Ovary (tissue), 9 donors: ENCODE measurements around the gene CATSPERE. TPM values are rescaled to one million over a fixed set of nuclear protein-coding genes. Genes with fewer than 3 reads are reported as not detected.

Source experiments
- DNase-seq, 5 donors: peaks; one replicate each; pipeline ENCODE4 v3.0.0-alpha.2; 2019 to 2020
- H3K27ac ChIP-seq, 2 donors: fragments of 200-600 bp; one replicate each; pipeline versions ENCODE4 v1.5.1 to v1.8.0; 2019 to 2022
- H3K27me3 ChIP-seq: fragments of 200-600 bp; one replicate; pipeline ENCODE4 v1.8.0; 2022
- H3K36me3 ChIP-seq: fragments of 200-600 bp; sonication (generic); one replicate; pipeline ENCODE4 v1.5.1; 2019
- H3K4me1 ChIP-seq: one replicate; pipeline ENCODE4 v1.8.1; 2013; ENCODE audit warnings: mild to moderate bottlenecking, moderate library complexity; ENCODE audit not compliant: insufficient read depth
- H3K4me3 ChIP-seq: fragments of 200-600 bp; sonication (generic); one replicate; pipeline ENCODE4 v1.5.1; 2017
- H3K9me3 ChIP-seq, 2 donors: fragments of 200-600 bp in 1 of 2; sonication (generic) in 1 of 2; one replicate each; pipeline versions ENCODE4 v1.5.1 to v1.8.1; 2013 to 2019; ENCODE audit warnings: mild to moderate bottlenecking in 1 of 2, moderate library complexity in 1 of 2
- CTCF ChIP-seq, 3 donors: fragments of 450-650 bp in 2 of 3; fragments of 200-600 bp in 1 of 3; IDR thresholded peaks; one replicate each; pipeline versions ENCODE4 v1.5.1 to v1.8.0; 2016 to 2022; ENCODE audit warnings: antibody characterized with exemption in 3 of 3, mild to moderate bottlenecking in 1 of 3
- EP300 ChIP-seq: sonication (generic); formaldehyde crosslinking; IDR thresholded peaks from one replicate; pipeline ENCODE4 v1.6.1; 2017; ENCODE audit warnings: antibody characterized with exemption
- POLR2A ChIP-seq: fragments of 450-650 bp; IDR thresholded peaks from one replicate; pipeline ENCODE4 v1.6.1; 2017; ENCODE audit warnings: antibody characterized with exemption, mild to moderate bottlenecking, moderate library complexity
- WGBS, 3 donors: extraction: QIAGEN DNeasy Blood & Tissue Kit in 1 of 3; methylation state at CpG; one replicate each; pipeline versions ENCODE4 v1.1.5 to v1.1.7; 2013 to 2017; 5-methylcytosine and 5-hydroxymethylcytosine counted together
- intact Hi-C, 4 donors: fragments of 100-400 bp; cut with DNase I; formaldehyde crosslinking; loops; one replicate each; pipeline versions ENCODE4 v1.11.0 to v1.15.1; 2022 to 2023
- polyA plus RNA-seq, 2 donors: library from polyadenylated mRNA; stranded (reverse); fragments of 200-250 nt in 1 of 2; fragments of 350-450 nt in 1 of 2; fragmentation: Illumina TruSeq in 1 of 2; extraction: RNeasy Lipid Tissue Mini Kit (QIAGEN cat#74804) in 1 of 2; gene quantifications; one replicate each; pipeline ENCODE4 v1.2.3, GENCODE V29; 2013 to 2014
- total RNA-seq, 7 donors: library from RNA; depleted of rRNA in 2 of 7; stranded (reverse); fragments of >200 nt in 2 of 7; fragmentation: NEBNext Ultra II Directional in 3 of 7; extraction: Animal tissue kit (Norgen Biotek cat#: 25700) in 3 of 7; gene quantifications; one replicate each; pipeline versions ENCODE4 v1.1.0 to v1.2.4, GENCODE V29; 2016 to 2023
- donor health status: DM: no; HTN: no; CAD: no; lungs with moderate emphysema.
- donor health status: DM: no; HTN: no; CAD: no.
- donor health status: Bipolar disorder and iron deficiency.
- donor health status: DM: yes; HTN: yes; CAD: no.
- donor health status: DM: no; HTN: no; CAD: no.
- donor health status: DM: yes; HTN: yes; CAD: no.

Gene CATSPERE
- total and polyA plus RNA-seq, 9 donors, result 0.70 to 3.2 (median 2.1) TPM

DNA sequence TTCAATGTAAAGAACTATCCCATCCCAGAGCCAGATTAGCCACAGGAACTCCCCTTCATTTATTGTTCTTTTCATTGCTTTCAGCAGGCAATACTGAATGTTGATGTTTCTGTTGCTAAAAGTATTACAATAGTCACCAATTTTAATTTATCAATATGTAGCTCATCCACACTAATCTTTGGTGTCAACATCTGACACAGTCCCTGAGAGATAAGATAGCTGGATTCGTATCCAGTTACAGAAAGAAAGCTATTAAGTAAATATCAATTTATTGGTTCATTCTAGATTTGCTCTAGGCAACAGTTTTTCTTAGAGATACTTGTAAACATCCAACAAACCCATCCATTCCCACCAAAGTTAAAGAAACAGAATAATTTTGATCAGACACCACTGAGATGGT, 14.0 kb upstream of the CATSPERE start:
- intact Hi-C loops, result no loop called here
- H3K4me1 ChIP-seq, result peaks cover 12% of the 10 kb centered on the region

GRCh38 chr1:244447552-244447951, 13.5 kb upstream of the CATSPERE start:
- H3K4me3 ChIP-seq, result no peak overlapping the region
- no peaks in the 10 kb centered on the region for H3K27me3 ChIP-seq
- TF ChIP-seq CTCF (IDR thresholded peaks at IDR 0.05) (no peak), POLR2A (no peak), EP300 (no peak)
- H3K9me3 ChIP-seq, result no peaks in the 10 kb centered on the region
- no peak overlapping the region for H3K27ac ChIP-seq
- no peaks in the 10 kb centered on the region for H3K36me3 ChIP-seq
- H3K4me1 ChIP-seq, result peaks cover 12% of the 10 kb centered on the region
- intact Hi-C loops, result no loop called here
- WGBS, 3 donors, result 81 to 89% (median 84%) methylated on average over 2 of the region's 2 CpGs
- no peak for DNase-seq

More for the DNA sequence above, 14.0 kb upstream of the CATSPERE start:
- TF ChIP-seq EP300 (no peak), POLR2A (no peak), CTCF (IDR thresholded peaks at IDR 0.05) (no peak)
- 53 to 88% (median 59%) methylated on average over 1 of the region's 1 CpG for whole genome bisulfite sequencing, 3 donors
- no peak overlapping the region for H3K4me3 ChIP-seq
- H3K27ac ChIP-seq, result no peak overlapping the region
- H3K36me3 ChIP-seq, result no peaks in the 10 kb centered on the region
- H3K9me3 ChIP-seq, result no peaks in the 10 kb centered on the region
- H3K27me3 ChIP-seq, result no peaks in the 10 kb centered on the region
- no peak for DNase-seq

GRCh38 chr1:244448279-244449036, 12.6 kb upstream of the CATSPERE start:
- no peak for DNase-seq
- 68 to 85% (median 70%) methylated on average over 5 of the region's 5 CpGs for WGBS, 3 donors
- intact Hi-C loops, result no loop called here
- TF ChIP-seq CTCF (IDR thresholded peaks at IDR 0.05), result no peak
- no peak for TF ChIP-seq EP300
- no peak for TF ChIP-seq POLR2A
- Histone ChIP-seq H3K27me3 (no peaks in the 10 kb centered on the region), H3K4me1 (peaks cover 8% of the 10 kb centered on the region), H3K9me3 (no peaks in the 10 kb centered on the region), H3K4me3 (no peak overlapping the region), H3K36me3 (no peaks in the 10 kb centered on the region), H3K27ac (no peak overlapping the region)

GRCh38 chr1:244449936-244450508, 11.1 kb upstream of the CATSPERE start:
- peaks cover 6% of the 10 kb centered on the region for H3K4me1 ChIP-seq
- intact Hi-C loops, result loop anchor here in 3 of 4 donors (5.0 to 10.0 kb wide), 3 partner anchors 145 to 395 kb away; partner anchors contain the start of gene ZBTB18 (in 1 of the 3)
- no peak for TF ChIP-seq POLR2A
- TF ChIP-seq CTCF (IDR thresholded peaks at IDR 0.05), result no peak
- no peak for TF ChIP-seq EP300

More at GRCh38 chr1:244449936-244450508, 11.1 kb upstream of the CATSPERE start:
- no peak for DNase-seq
- Histone ChIP-seq H3K27ac (peak overlapping the region in 1 of 2 donors; percentile 89), H3K9me3 (no peaks in the 10 kb centered on the region), H3K4me3 (peak overlapping the region; percentile 93), H3K36me3 (no peaks in the 10 kb centered on the region), H3K27me3 (no peaks in the 10 kb centered on the region)
- 60 to 75% (median 62%) methylated on average over 8 of the region's 8 CpGs for WGBS, 3 donors
